ENCODE data around the gene TRIM38.

The TRIM38 gene

DNA sequence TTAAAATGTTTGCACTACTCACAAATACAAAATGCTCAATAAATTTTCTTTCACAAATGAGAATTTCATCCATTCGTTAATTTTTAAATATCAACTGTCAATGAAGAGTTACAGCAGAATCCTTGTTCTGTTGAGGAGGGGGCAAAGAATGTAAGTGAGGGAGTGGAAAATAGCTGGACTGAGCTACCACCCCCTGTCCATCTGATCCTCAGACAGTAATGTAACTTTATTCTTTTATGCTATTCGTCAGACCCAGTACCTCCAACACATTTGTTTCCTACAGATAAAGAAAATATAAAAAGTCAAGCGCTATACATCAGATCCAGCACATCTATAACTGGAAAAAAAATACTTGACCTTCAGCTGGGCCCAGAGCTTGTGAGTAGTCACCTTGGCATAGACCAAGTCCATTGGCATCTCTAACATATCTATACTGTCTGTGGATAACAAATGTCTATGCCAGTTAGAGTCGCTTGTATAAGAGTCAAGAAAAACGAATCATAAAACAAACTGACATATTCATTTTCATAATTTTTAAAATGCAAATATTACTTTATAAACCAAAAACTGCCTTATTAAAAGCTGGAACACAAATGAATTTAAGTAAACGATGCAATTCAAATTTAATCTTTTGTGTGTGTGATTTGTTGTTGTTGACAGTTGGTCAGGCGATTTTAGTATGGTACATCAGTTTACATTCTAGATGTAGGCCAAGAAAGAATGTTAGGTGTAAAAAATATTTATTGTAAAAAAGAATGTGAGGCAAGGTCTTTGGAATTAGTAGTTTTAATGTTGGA lies 67.5 kb downstream of the TRIM38 start:
- ATAC-seq = no peak
- Mint-ChIP-seq H3K9me3 (no peaks in the 10 kb centered on the region), H3K4me3 (peak overlapping the region; percentile 18), H3K4me1 (peaks cover 64% of the 10 kb centered on the region), H3K36me3 (peaks cover 53% of the 10 kb centered on the region), H3K27ac (peak overlapping the region; percentile 94)
- no peak for DNase-seq (ENCODE audit: low spot score in 2 of 2)

DNA sequence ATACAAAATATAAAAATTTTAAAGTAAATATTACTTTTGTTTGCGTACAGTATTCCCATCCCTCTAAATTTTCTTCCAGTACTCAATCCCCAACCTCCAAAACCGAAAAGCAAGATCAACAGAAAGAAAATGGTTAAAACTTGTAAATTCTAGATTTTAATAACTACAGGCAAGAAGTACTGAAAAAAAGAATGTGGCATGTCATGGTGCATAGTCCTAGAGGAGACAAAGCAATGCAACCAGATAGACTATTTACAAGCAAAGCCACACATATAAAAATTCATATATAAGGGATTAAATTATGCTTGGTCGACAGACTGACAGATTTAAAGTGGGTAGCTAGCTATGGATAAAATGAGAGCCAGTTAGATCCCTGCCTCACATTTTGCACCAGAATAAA lies 68.1 kb downstream of the TRIM38 start:
- Mint-ChIP-seq H3K4me3 (peak overlapping the region; percentile 86), H3K9me3 (no peaks in the 10 kb centered on the region), H3K36me3 (peaks cover 52% of the 10 kb centered on the region)

DNA sequence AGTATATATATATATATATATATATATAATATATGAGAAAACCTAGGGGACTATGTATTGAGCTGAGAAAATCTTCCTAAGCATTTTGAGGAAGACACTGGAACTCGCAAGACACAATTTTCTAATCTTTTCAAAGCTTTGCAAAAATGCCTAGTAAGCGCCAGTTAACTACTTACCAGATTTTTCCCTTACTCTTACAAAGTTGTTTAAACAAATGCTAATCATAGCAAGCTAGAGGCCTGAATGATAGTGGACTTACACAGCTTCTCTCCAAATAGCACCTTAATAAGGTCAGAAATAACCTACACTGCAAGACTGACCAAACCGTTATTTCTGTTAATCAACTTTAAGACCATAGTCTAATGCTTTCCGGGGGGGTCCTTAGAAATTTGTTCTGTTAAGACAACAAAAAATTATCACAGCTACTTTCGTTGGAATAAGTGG lies 68.6 kb downstream of the TRIM38 start:
- no peak for DNase-seq (ENCODE audit: low spot score in 2 of 2)
- peak overlapping the region; percentile 94 for H3K27ac Mint-ChIP-seq
- H3K4me3 Mint-ChIP-seq = peak overlapping the region; percentile 86
- peaks cover 47% of the 10 kb centered on the region for H3K36me3 Mint-ChIP-seq
- no peak for ATAC-seq
- no peaks in the 10 kb centered on the region for H3K9me3 Mint-ChIP-seq
- peaks cover 56% of the 10 kb centered on the region for H3K4me1 Mint-ChIP-seq

More for the DNA sequence above, 68.1 kb downstream of the TRIM38 start:
- H3K4me1 Mint-ChIP-seq = peaks cover 61% of the 10 kb centered on the region
- peak overlapping the region; percentile 94 for H3K27ac Mint-ChIP-seq
- ATAC-seq (no peak), DNase-seq (ENCODE audit: low spot score in 2 of 2) (no peak)

DNA sequence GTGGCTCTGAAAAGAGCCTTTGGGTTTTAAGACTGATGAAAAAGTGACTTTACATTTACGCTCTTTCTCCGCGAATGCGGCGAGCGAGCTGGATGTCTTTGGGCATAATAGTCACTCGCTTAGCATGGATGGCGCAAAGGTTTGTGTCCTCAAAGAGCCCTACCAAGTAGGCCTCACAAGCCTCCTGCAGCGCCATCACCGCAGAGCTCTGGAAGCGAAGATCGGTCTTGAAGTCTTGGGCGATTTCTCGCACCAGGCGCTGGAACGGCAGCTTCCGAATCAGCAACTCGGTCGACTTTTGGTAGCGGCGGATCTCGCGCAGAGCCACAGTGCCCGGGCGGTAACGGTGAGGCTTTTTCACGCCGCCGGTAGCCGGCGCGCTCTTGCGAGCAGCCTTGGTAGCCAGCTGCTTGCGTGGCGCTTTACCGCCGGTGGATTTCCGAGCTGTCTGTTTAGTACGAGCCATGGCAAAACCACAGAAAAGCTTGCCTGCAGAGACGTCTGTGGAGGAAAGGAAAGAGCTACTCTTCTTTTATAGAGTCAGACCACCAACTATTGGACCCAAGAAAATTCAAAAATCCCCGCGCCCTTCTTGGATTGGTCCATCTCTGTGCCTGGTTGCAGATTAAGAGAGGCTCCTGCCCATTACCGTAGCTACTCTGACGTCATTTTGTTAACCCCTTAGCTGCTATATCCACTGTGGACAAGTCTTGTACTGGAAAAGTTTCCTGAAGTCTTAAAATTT lies 69.2 kb downstream of the TRIM38 start:
- peak; percentile 75 to 96 for DNase-seq (ENCODE audit: low spot score in 2 of 2)
- H3K9me3 Mint-ChIP-seq = no peaks in the 10 kb centered on the region
- peak; percentile 81 for ATAC-seq
- H3K27ac Mint-ChIP-seq = peak overlapping the region; percentile 94
- peak overlapping the region; percentile 86 for H3K4me3 Mint-ChIP-seq
- peaks cover 41% of the 10 kb centered on the region for H3K36me3 Mint-ChIP-seq
- H3K4me1 Mint-ChIP-seq = peaks cover 51% of the 10 kb centered on the region

DNA sequence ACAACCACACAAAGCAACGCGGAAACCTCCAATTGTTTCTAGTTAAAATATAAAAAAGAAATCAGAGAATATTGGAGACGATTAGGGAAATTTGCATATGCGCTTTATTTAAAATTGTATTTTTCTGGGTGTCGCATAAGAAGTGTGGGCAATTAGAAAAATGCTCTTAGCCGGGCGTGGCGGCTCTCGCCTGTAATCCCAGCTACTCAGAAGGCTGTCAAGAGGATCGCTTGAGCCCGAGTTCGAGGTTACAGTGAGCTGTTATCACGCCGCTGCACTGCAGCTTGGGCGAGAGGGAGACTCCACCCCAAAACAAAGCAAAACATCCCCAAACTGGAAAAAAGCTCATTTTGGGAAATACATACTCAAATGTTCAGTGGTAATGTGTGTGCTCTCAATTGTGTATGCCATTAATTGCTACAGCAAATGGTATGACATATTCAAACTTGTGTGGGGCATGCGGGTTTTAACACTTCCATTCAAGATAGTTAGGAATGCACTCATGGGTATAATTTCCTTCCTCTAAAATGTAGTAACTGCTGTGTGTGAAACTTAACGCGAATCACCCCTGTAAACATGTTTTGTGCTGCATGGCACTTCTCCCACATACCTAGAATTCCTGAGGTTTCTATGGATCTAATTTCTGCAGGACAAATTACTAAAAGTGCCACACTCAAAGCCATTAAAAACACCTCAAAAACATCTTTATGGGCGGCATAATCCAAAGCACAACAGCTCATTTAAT lies 69.9 kb downstream of the TRIM38 start:
- peak overlapping the region; percentile 86 for H3K4me3 Mint-ChIP-seq
- H3K4me1 Mint-ChIP-seq = peaks cover 45% of the 10 kb centered on the region
- peak overlapping the region; percentile 94 for H3K27ac Mint-ChIP-seq

DNA sequence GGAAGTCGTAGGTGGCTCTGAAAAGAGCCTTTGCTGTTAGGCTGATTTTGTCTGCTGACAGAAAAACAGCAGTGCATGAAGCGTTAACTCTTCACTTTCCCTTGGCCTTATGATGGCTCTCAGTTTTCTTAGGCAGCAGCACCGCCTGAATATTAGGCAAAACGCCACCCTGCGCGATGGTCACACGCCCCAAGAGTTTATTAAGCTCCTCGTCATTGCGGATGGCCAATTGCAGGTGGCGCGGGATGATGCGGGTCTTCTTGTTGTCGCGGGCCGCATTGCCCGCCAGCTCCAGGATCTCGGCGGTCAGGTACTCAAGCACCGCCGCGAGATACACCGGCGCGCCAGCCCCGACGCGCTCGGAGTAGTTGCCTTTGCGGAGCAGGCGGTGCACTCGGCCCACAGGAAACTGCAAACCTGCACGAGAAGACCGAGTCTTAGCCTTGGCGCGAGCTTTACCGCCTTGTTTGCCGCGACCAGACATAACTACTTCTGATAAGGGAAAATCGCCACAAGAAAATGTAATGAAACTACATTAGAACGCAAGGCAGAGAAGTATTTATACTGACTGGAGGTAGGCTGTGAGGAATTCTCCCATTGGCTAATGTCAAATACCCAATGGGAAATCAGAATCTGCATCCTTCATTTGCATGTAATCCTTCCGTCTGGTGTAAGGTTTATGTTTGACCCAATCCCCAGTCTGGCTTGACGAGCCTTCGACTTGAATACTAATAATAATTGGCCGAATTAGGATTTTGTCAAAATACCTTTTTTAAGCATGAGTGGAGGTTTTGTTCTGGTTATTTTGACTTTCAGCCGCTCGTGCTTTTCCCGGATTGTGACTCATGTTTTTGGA lies 70.7 kb downstream of the TRIM38 start:
- H3K36me3 Mint-ChIP-seq = peaks cover 34% of the 10 kb centered on the region
- H3K4me3 Mint-ChIP-seq = peak overlapping the region; percentile 86
- H3K27ac Mint-ChIP-seq = peak overlapping the region; percentile 94
- ATAC-seq = peak; percentile 77
- H3K4me1 Mint-ChIP-seq = peaks cover 45% of the 10 kb centered on the region
- DNase-seq (ENCODE audit: low spot score in 2 of 2) = peak in 1 of 2 donors; percentile 88
- no peaks in the 10 kb centered on the region for H3K9me3 Mint-ChIP-seq

More for the DNA sequence above, 69.9 kb downstream of the TRIM38 start:
- DNase-seq (ENCODE audit: low spot score in 2 of 2) = peak in 1 of 2 donors; percentile 70
- no peaks in the 10 kb centered on the region for H3K9me3 Mint-ChIP-seq
- H3K36me3 Mint-ChIP-seq = peaks cover 34% of the 10 kb centered on the region
- no peak for ATAC-seq

DNA sequence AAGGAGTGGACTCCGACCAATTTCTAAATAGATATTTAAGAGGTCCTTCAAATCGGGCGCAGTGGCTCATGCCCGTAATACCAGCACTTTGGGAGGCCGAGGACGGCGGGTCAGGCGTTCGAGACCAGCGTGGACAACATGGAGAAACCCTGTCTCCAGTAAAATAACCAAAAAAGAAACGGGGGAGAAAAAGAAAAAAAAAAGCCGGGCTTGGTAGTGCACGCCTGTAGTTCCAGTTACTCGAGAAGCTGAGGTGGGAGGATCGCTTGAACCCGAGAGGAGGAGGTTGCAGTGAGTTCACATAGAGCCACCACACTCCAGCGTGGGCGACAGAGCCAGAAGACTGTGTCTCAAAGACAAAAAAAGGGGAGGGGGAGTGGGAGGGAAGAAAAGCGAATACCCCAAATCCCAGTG lies 71.3 kb downstream of the TRIM38 start:
- DNase-seq (ENCODE audit: low spot score in 2 of 2) (no peak), ATAC-seq (peak; percentile 34)
- H3K4me1 Mint-ChIP-seq = peaks cover 39% of the 10 kb centered on the region
- peaks cover 34% of the 10 kb centered on the region for H3K36me3 Mint-ChIP-seq
- H3K27ac Mint-ChIP-seq = peak overlapping the region; percentile 94
- no peaks in the 10 kb centered on the region for H3K9me3 Mint-ChIP-seq
- H3K4me3 Mint-ChIP-seq = peak overlapping the region; percentile 86

DNA sequence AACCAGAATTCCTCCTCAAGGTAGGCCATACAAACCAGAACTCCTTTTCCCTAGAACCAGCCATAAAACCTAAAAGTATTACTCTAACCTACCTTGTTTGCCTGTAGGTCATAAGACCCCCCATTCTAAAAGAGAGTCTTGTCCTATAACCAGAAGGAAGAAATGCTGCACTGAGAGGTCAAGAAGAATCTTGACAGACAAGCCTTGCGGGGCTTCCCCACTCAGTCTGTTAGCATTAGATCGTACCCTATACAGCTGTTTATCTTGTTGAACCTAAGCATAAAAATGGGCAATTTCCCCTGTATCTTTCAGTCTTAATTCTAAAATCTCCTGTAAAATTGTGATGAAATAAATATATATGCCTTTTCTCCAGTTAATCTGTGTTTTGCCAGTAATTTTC lies 72.3 kb downstream of the TRIM38 start:
- H3K9me3 Mint-ChIP-seq = no peaks in the 10 kb centered on the region
- peaks cover 38% of the 10 kb centered on the region for H3K4me1 Mint-ChIP-seq
- no peak for DNase-seq (ENCODE audit: low spot score in 2 of 2)
- H3K4me3 Mint-ChIP-seq = peak overlapping the region; percentile 86
- peaks cover 34% of the 10 kb centered on the region for H3K36me3 Mint-ChIP-seq
- no peak overlapping the region for H3K27ac Mint-ChIP-seq
- ATAC-seq = no peak

Data from stimulated activated effector memory CD8-positive, alpha-beta T cell treated with anti-CD3 and anti-CD28 coated beads, Interleukin-12 subunit alpha, Interleukin-12 subunit beta, amount 100 ng/mL, for 72 hours (primary cell).